Sigmoid colon (tissue), 7 donors: ENCODE data around the gene CRTC1. TPM values are rescaled to one million over a fixed set of nuclear protein-coding genes. Genes with fewer than 3 reads are reported as not detected.

Experiments used
- DNase-seq: peaks from one replicate; pipeline ENCODE4 v3.0.0-alpha.2; 2019
- H3K27ac ChIP-seq, 4 donors: fragments of 200-600 bp; sonication (generic); one replicate each; pipeline ENCODE4 v1.5.1; 2016 to 2019; ENCODE audit warnings: mild to moderate bottlenecking in 1 of 4
- H3K27me3 ChIP-seq, 3 donors: fragments of 200-600 bp; sonication (generic); one replicate each; pipeline ENCODE4 v1.5.1; 2019; ENCODE audit warnings: mild to moderate bottlenecking in 1 of 3
- H3K36me3 ChIP-seq, 4 donors: fragments of 200-600 bp; sonication (generic); one replicate each; pipeline ENCODE4 v1.5.1; 2016 to 2019
- H3K4me1 ChIP-seq, 4 donors: fragments of 200-600 bp; sonication (generic); one replicate each; pipeline ENCODE4 v1.5.1; 2017 to 2019
- H3K4me3 ChIP-seq, 4 donors: fragments of 200-600 bp; sonication (generic); one replicate each; pipeline ENCODE4 v1.5.1; 2017 to 2019; ENCODE audit warnings: mild to moderate bottlenecking in 2 of 4, moderate library complexity in 1 of 4
- H3K9me3 ChIP-seq, 4 donors: fragments of 200-600 bp in 3 of 4; sonication (generic) in 3 of 4; one replicate each; pipeline versions ENCODE4 v1.5.1 to v1.6.1; 2013 to 2019
- CTCF ChIP-seq, 4 experiments: fragments of 450-650 bp in 3 of 4; fragments of 200-600 bp in 1 of 4; IDR thresholded peaks; one replicate each; pipeline ENCODE4 v1.5.1; 2016 to 2019; ENCODE audit warnings: antibody characterized with exemption in 4 of 4, mild to moderate bottlenecking in 3 of 4, moderate library complexity in 2 of 4
- EP300 ChIP-seq, 4 donors: sonication (generic); formaldehyde crosslinking; IDR thresholded peaks; one replicate each; pipeline ENCODE4 v1.6.1; 2017; ENCODE audit warnings: antibody characterized with exemption in 4 of 4
- POLR2A ChIP-seq, 2 donors: fragments of 450-650 bp; IDR thresholded peaks; one replicate each; pipeline ENCODE4 v1.6.1; 2016; ENCODE audit warnings: antibody characterized with exemption in 2 of 2, mild to moderate bottlenecking in 2 of 2, moderate library complexity in 2 of 2
- POLR2AphosphoS5 ChIP-seq, 4 donors: sonication (generic); formaldehyde crosslinking; IDR thresholded peaks; one replicate each; pipeline ENCODE4 v1.6.1; 2017; ENCODE audit warnings: antibody characterized with exemption in 4 of 4
- WGBS, 2 donors: extraction: QIAGEN DNeasy Blood & Tissue Kit; methylation state at CpG; one replicate each; pipeline ENCODE4 v1.1.7; 2013; 5-methylcytosine and 5-hydroxymethylcytosine counted together
- intact Hi-C: fragments of 100-400 bp; cut with DNase I; formaldehyde crosslinking; loops from one replicate; pipeline ENCODE4 v1.15.1; 2023
- polyA plus RNA-seq, 3 donors: library from polyadenylated mRNA; stranded (reverse); fragments of 200-250 nt; gene quantifications; one replicate each; pipeline ENCODE4 v1.2.3, GENCODE V29; 2013
- total RNA-seq, 4 donors: library from RNA; depleted of rRNA; stranded (reverse); fragments of >200 nt; gene quantifications; one replicate each; pipeline ENCODE4 v1.1.0, GENCODE V29; 2016
- donor health status: healthy with polysubstance abuse.
- donor health status: Bipolar disorder and iron deficiency.
- donor health status: healthy.

The CRTC1 gene
- total and polyA plus RNA-seq, 7 donors: 2.5 to 8.9 (median 3.6) TPM

- DNase-seq: peak; percentile 92
- intact Hi-C loops: loop anchor here (5.0 kb wide), 1 partner anchor 62 kb away; no protein-coding TSS in a partner anchor
These were observed 17.2 kb downstream of the CRTC1 start for GRCh38 chr19:18700501-18701249.

GRCh38 chr19:18701250-18701608 lies 17.7 kb downstream of the CRTC1 start:
- no peaks in the 10 kb centered on the region for H3K36me3 ChIP-seq
- H3K9me3 ChIP-seq: no peaks in the 10 kb centered on the region
- peaks cover 0 to 35% (median 24%) of the 10 kb centered on the region in 4 donors for H3K4me1 ChIP-seq
- TF ChIP-seq CTCF (IDR thresholded peaks at IDR 0.05): no peak
- no peak for TF ChIP-seq POLR2A (IDR thresholded peaks at IDR 0.05)
- TF ChIP-seq POLR2AphosphoS5 (IDR thresholded peaks at IDR 0.05): no peak
- no peak for TF ChIP-seq EP300 (IDR thresholded peaks at IDR 0.05)
- 31 to 47% methylated on average over 7 of the region's 7 CpGs for WGBS, 2 donors
- DNase-seq: no peak
- H3K27ac ChIP-seq: peak overlapping the region; percentile 72 to 87 (median 81)
- intact Hi-C loops: loop anchor here (5.0 kb wide), 1 partner anchor 61 kb away; no protein-coding TSS in a partner anchor
- peak overlapping the region in 3 of 4 donors; percentile 30 to 53 (median 50) for H3K4me3 ChIP-seq
- no peaks in the 10 kb centered on the region for H3K27me3 ChIP-seq

More at GRCh38 chr19:18700501-18701249, 17.2 kb downstream of the CRTC1 start:
- 27 to 64% methylated on average over 35 of the region's 35 CpGs for WGBS, 2 donors
- H3K4me1 ChIP-seq: peaks cover 0 to 35% (median 24%) of the 10 kb centered on the region in 4 donors
- no peaks in the 10 kb centered on the region for H3K9me3 ChIP-seq
- H3K4me3 ChIP-seq: peak overlapping the region; percentile 2 to 53 (median 40)
- peak overlapping the region; percentile 72 to 87 (median 81) for H3K27ac ChIP-seq
- no peaks in the 10 kb centered on the region for H3K36me3 ChIP-seq
- H3K27me3 ChIP-seq: no peaks in the 10 kb centered on the region
- TF ChIP-seq POLR2A (IDR thresholded peaks at IDR 0.05): no peak
- no peak for TF ChIP-seq EP300 (IDR thresholded peaks at IDR 0.05)
- TF ChIP-seq POLR2AphosphoS5 (IDR thresholded peaks at IDR 0.05): peak in 3 of 4 donors; percentile 38 to 45 (median 43)
- TF ChIP-seq CTCF (IDR thresholded peaks at IDR 0.05): no peak

- no peak overlapping the region for H3K27ac ChIP-seq
- no peaks in the 10 kb centered on the region for H3K27me3 ChIP-seq
- no peaks in the 10 kb centered on the region for H3K36me3 ChIP-seq
- intact Hi-C loops: loop anchor here (5.0 kb wide), 1 partner anchor 58 kb away; no protein-coding TSS in a partner anchor
- H3K4me3 ChIP-seq: no peak overlapping the region
- no peak for DNase-seq
- no peaks in the 10 kb centered on the region for H3K9me3 ChIP-seq
- 85 to 89% methylated on average over 4 of the region's 4 CpGs for WGBS, 2 donors
- TF ChIP-seq CTCF (IDR thresholded peaks at IDR 0.05) (no peak), POLR2A (IDR thresholded peaks at IDR 0.05) (no peak), EP300 (IDR thresholded peaks at IDR 0.05) (no peak), POLR2AphosphoS5 (IDR thresholded peaks at IDR 0.05) (no peak)
- peaks cover 0 to 27% (median 22%) of the 10 kb centered on the region in 4 donors for H3K4me1 ChIP-seq
These were observed 20.6 kb downstream of the CRTC1 start for GRCh38 chr19:18704054-18704453.

- Histone ChIP-seq H3K4me3 (no peak overlapping the region), H3K9me3 (no peaks in the 10 kb centered on the region), H3K36me3 (no peaks in the 10 kb centered on the region), H3K4me1 (peaks cover 0 to 22% (median 17%) of the 10 kb centered on the region in 4 donors), H3K27ac (no peak overlapping the region), H3K27me3 (no peaks in the 10 kb centered on the region)
- intact Hi-C loops: loop anchor here (5.0 kb wide), 1 partner anchor 57 kb away; no protein-coding TSS in a partner anchor
- DNase-seq: no peak
- no peak for TF ChIP-seq EP300 (IDR thresholded peaks at IDR 0.05)
- no peak for TF ChIP-seq POLR2A (IDR thresholded peaks at IDR 0.05)
- no peak for TF ChIP-seq POLR2AphosphoS5 (IDR thresholded peaks at IDR 0.05)
- no peak for TF ChIP-seq CTCF (IDR thresholded peaks at IDR 0.05)
- WGBS, 2 donors: 85 to 93% methylated on average over 7 of the region's 7 CpGs
These were observed 21.5 kb downstream of the CRTC1 start for GRCh38 chr19:18704971-18705370.
